Right atrium auricular region (tissue), 2 donors: ENCODE results near the gene NFXL1. TPM values are rescaled to one million over a fixed set of nuclear protein-coding genes. Genes with fewer than 3 reads are reported as not detected.

Experiments
- DNase-seq: peaks from one replicate; pipeline ENCODE4 v3.0.0-alpha.2; 2019; ENCODE audit warnings: low spot score
- H3K27ac ChIP-seq, 2 donors: fragments of 200-600 bp; sonication (generic); 1 replicate in 1 of 2; 2 replicates in 1 of 2; pipeline ENCODE4 v1.5.1; 2016 to 2019
- H3K27me3 ChIP-seq, 2 donors: fragments of 200-600 bp; sonication (generic); one replicate each; pipeline versions ENCODE4 v1.5.1 to v1.6.0; 2017 to 2019
- H3K36me3 ChIP-seq: fragments of 200-600 bp; sonication (generic); one replicate; pipeline ENCODE4 v1.5.1; 2016
- H3K4me1 ChIP-seq, 2 donors: fragments of 200-600 bp; sonication (generic); one replicate each; pipeline versions ENCODE4 v1.5.1 to v1.6.0; 2017 to 2019
- H3K4me3 ChIP-seq, 2 donors: fragments of 200-600 bp; sonication (generic); 1 replicate in 1 of 2; 2 replicates in 1 of 2; pipeline ENCODE4 v1.5.1; 2017 to 2019; ENCODE audit warnings: mild to moderate bottlenecking in 1 of 2, moderate library complexity in 1 of 2
- H3K9me3 ChIP-seq, 2 donors: fragments of 200-600 bp; sonication (generic); one replicate each; pipeline ENCODE4 v1.5.1; 2019
- CTCF ChIP-seq, 2 donors: fragments of 200-600 bp; sonication (generic); IDR thresholded peaks; one replicate each; pipeline ENCODE4 v1.5.1; 2019; ENCODE audit warnings: antibody characterized with exemption in 2 of 2
- total RNA-seq, 2 donors: library from RNA; depleted of rRNA; stranded (reverse); fragments of >200 nt; gene quantifications; one replicate each; pipeline ENCODE4 v1.1.0, GENCODE V29; 2016

Gene NFXL1
- total RNA-seq, 2 donors from 2014 or later, result 6.2 to 8.3 TPM

DNA sequence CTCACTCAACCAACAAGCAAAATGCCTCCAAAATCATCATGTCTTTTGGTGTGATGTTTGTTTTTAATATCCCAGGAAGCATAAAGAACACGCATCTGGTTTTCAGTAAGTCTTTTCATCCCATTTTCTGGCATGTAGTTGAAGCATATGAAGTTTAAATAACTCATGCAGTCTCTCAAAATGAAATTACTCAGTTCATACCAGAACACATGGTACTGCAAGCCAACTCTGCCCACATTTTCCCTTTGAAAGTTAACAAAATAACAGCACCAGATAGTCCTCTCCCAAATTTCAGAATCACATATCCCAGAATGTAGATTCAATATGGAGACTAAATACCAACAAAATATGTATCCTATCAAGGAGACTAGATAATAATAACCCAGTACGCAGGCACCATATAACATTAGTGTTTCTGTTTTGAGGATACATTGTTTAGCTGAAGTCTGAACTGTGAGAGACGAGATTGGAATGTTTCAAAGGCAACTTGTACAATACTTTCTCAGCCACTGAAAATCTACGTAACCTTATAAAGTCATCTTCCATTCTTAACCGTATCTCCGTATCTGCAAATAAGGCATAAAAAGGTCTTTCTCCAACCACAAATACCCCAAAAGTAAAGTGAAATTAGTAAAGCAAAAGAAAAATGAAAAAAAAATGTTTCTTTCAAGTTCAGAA is 99.6 kb downstream of the NFXL1 start:
- peaks cover 0 to 26% of the 10 kb centered on the region in 2 donors for H3K4me1 ChIP-seq
- no peaks in the 10 kb centered on the region for H3K27me3 ChIP-seq
- H3K4me3 ChIP-seq, result no peak overlapping the region
- DNase-seq, result no peak
- H3K27ac ChIP-seq, result peak overlapping the region; percentile 9 to 74
- TF ChIP-seq CTCF (IDR thresholded peaks at IDR 0.05), result no peak
- no peaks in the 10 kb centered on the region for H3K36me3 ChIP-seq
- no peaks in the 10 kb centered on the region for H3K9me3 ChIP-seq

DNA sequence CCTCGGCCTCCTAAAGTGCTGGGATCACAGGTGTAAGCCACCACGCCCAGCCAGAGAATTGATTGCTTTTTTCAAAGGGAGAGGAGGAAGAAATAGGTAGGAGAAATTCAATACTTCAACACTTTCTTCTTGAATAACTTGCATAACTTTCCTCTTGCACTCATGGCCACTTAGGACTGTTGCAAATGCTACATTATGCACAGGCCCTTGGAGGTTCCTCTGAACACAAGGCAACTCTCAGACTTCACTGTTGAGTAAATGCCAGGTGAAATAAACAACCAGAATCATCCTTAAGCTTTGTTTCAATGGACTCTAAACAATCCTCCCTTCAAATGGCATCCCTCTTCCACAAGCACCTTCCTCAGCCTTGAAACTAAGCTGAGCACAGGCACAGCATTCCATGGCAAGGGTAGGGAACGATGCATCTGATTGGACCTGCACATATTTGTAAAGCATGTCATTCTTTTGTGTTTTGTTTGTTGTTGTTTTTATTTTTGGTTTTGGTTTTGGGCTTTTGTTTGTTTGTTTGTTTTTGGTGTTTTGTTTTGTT is 104.7 kb downstream of the NFXL1 start:
- Histone ChIP-seq H3K4me1 (peaks cover 0 to 19% of the 10 kb centered on the region in 2 donors), H3K4me3 (no peak overlapping the region), H3K27me3 (no peaks in the 10 kb centered on the region), H3K27ac (no peak overlapping the region), H3K9me3 (no peaks in the 10 kb centered on the region), H3K36me3 (no peaks in the 10 kb centered on the region)
- TF ChIP-seq CTCF (IDR thresholded peaks at IDR 0.05), result no peak
- no peak for DNase-seq

GRCh38 chr4:47804598-47804997 is 109.8 kb downstream of the NFXL1 start:
- no peak for TF ChIP-seq CTCF (IDR thresholded peaks at IDR 0.05)
- no peaks in the 10 kb centered on the region for H3K9me3 ChIP-seq
- DNase-seq, result no peak
- H3K27ac ChIP-seq, result no peak overlapping the region
- H3K4me1 ChIP-seq, result peaks cover 0 to 16% of the 10 kb centered on the region in 2 donors
- no peaks in the 10 kb centered on the region for H3K27me3 ChIP-seq
- no peak overlapping the region for H3K4me3 ChIP-seq
- H3K36me3 ChIP-seq, result no peaks in the 10 kb centered on the region

DNA sequence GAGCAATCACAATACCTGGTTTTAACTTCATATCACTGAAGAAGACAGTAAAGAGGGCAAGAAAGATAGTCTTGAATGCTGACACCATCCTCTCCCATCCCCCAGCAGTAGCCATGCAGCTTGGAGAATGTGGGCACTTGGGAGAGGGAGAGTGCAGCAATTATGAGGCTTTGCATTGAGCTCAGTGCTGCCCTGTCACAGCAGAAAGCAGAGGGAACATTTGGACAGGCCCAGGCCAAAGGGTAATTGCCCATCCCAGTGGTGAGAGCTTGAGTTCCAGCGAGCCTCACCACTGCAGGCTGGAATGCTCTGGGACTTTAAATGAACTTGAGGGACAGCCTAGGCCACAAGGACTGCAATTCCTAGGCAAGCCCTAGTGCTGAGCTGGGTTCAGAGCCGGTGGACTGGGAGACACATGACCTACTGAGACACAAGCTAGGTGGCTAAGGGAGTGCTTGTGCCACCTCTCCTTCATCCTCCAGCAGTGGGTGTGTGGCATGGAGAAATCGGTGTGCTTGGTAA is 112.8 kb downstream of the NFXL1 start:
- no peaks in the 10 kb centered on the region for H3K27me3 ChIP-seq
- H3K27ac ChIP-seq, result peak overlapping the region; percentile 27 to 60
- H3K4me3 ChIP-seq, result no peak overlapping the region
- no peaks in the 10 kb centered on the region for H3K9me3 ChIP-seq
- H3K36me3 ChIP-seq, result no peaks in the 10 kb centered on the region
- no peak for DNase-seq
- no peak for TF ChIP-seq CTCF (IDR thresholded peaks at IDR 0.05)
- peaks cover 0 to 16% of the 10 kb centered on the region in 2 donors for H3K4me1 ChIP-seq

DNA sequence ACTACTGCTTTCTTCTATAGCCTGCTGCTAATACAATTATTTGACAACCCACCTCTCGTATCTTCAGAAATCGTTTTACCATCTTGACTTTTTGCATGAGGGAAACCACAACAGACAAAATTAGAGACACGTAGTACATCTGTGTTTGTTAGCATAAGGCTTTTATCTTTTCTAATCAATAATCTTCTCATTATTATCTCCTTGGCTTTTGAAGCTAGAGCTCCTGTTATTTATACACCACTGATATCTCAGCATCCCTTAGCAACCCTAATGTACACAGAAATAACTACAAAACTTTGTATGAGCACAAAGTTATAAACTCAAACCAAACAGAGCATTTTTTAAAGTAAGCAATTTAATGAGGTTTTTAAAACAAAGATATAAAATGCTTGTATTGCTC is 116.2 kb downstream of the NFXL1 start:
- H3K27ac ChIP-seq, result peak overlapping the region in 1 of 2 donors; percentile 15
- DNase-seq, result no peak
- H3K4me1 ChIP-seq, result peaks cover 0 to 16% of the 10 kb centered on the region in 2 donors
- no peak overlapping the region for H3K4me3 ChIP-seq
- no peaks in the 10 kb centered on the region for H3K27me3 ChIP-seq
- no peaks in the 10 kb centered on the region for H3K9me3 ChIP-seq
- no peaks in the 10 kb centered on the region for H3K36me3 ChIP-seq
- TF ChIP-seq CTCF (IDR thresholded peaks at IDR 0.05), result no peak

Other genes with a start within 250 kb of the NFXL1 start
- 100 to 1,000 TPM in 1 of 2 donors, 10 to 100 TPM in 1; 42.3 to 180 TPM for gene CORIN, start 76.5 kb downstream of the NFXL1 start, total RNA-seq
- gene CNGA1, start 102.1 kb upstream of the NFXL1 start, total RNA-seq, result under 1 TPM in 1 of 2 donors, not detected in 1; 0.24 TPM
- 1 to 10 TPM in 1 of 2 donors, under 1 TPM in 1; 0.63 to 1.4 TPM for gene NIPAL1, start 102.2 kb upstream of the NFXL1 start, total RNA-seq
- under 1 TPM; 0.35 to 0.44 TPM for gene TXK, start 219.7 kb upstream of the NFXL1 start, total RNA-seq